UCSD-AML1 (cell line): ENCODE data around the gene KRT83.
"Not testable (repeated sequence)": the region's sequence is repeated elsewhere in the genome, so short reads cannot be mapped to it uniquely, and the experiment has no call there.

ENCODE experiments used
- DNase-seq: peaks from one replicate; lab custom pipeline; 2025; ENCODE audit not compliant: unreplicated experiment; lab: John Stamatoyannopoulos, UW

Gene KRT83

DNA sequence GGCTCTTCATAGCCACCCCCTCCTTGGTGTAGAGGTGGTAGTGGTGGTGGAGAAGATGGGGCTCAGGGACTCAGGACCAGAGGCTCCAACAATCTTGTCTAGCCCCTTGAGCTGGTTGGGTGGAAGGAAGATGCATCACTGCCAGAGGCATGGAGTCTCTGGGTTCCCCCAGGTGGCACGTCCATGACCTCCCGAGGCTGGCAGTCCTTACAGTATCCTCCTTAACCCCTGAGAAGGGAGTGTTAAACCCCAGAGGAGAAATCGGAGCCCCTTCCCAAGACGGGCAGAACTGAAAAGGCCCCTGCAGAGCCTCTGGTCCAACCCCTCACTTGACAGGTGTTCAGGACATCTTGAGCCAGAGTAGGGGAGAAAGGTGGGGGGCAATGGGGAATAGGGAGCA lies 9.1 kb downstream of the KRT83 start:
- no peak for DNase-seq

DNA sequence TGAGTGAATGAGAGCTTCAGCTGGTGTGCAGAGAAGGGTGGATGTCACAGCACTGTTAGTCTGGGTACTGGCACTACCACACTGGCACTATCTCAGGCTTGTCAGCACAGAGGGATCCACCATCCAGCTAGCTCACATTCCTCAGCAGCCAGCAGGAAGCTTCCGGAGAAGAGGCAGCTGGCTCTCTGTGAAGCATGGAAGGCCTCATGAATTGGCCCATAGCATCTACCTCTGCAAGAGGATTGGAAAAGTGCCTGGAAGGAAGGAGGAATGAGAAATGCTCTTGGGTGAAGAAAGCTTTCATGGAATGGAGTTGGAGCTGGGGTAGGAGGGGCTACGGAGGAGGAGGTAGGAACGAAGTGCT lies 9.9 kb downstream of the KRT83 start:
- DNase-seq: no peak

DNA sequence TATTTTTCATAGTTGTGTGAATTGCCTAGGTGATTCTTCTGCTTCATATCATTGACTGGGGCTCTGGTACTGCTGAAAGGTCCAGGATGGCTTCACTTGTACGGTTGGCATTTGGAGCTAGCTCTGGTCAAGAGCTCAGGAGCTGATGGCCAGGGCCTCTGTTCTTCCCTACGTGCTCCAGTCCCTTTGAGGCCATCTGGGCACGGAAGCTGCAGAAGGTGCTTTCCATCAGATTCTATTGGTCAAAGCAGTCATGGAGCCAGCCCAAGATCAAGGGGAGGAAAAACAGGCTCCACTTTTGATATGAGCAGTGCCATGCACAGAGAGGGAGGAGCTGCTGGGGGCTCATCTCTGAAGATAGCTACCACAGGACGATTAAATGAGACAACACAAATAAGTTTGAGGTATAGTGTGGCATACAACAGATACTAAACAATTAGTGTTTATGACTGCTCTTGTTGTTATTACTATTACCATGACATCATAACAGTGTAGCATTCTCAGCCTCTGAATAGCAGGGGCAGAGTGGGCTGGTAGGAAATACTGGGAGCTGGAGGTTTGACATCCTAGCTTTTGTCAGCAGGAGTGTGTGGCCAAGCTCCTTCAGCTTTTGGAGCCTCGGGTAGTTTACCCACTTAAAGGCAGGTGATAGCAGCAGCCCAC lies 10.4 kb downstream of the KRT83 start:
- no peak for DNase-seq

DNA sequence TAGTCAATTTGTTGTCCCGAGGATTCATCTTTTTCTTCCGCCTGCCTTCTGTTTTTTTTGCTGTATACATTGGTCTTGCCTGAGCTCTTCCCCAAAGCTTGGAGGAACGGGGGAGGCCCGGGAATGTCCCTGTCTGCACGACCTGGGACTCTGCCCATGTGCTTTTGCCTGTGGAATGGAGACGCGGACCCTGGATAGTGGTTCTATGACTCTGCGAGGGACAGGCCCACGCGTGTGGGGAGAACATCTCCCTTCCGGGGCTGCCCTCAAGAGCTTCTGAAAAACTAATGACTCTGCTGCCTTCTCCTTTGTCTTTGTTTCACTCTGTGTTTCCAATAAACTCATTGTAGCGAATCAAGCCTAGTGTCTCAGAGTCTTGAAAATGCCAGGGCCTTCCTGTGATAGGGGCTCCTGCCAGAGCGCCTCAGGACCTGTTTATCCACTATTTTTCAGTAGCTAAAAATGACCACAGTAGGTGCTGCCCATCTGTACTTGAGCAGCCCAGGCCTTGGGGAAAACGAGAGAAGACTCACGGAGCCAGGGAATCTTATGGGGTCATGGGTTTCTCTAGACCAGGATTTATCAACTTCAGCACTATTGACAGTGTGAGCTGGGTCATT lies 12.3 kb downstream of the KRT83 start:
- no peak for DNase-seq

DNA sequence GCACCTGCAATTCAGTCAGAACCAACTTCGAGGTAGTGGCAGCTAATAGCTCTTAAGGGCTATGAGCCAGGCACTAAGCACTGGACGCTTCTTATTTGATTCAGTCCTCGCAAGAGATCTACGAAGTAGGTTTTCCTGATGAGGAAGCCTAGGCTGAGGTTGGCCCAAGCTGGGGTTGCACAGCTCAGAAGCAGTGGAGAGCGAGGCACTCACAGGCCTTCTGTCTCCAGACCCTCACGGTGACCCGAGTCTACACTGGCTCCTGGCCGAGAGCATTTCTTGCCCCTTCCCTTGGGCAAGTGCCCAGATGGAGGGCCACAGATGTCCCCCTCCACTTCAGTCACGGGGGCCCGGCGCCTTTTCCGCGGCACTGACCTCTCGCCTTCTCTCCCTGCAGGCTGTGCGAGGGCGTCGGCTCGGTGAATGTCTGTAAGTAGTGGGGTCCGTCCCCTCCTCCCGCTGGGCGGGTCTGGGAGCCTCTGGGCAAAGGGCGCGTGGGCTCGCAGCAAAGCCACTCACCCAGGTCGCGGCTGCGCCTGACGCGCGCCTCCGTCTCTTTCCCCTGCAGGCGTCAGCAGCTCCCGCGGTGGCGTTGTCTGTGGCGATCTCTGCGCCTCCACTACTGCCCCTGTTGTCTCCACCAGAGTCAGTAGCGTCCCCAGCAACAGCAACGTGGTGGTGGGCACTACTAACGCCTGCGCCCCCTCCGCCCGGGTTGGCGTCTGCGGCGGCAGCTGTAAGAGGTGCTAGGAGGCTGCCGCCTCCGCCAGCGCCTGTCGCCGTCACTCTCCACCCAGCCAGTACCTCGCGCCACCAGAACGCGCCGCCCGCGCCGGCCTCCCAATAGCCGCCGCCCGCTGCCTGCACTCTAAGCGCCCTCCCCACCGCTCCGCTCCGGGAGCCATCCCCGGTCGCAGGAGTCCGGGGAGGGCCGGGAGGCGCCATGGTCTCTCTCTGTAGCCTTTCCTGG lies 13.1 kb downstream of the KRT83 start:
- no peak for DNase-seq

DNA sequence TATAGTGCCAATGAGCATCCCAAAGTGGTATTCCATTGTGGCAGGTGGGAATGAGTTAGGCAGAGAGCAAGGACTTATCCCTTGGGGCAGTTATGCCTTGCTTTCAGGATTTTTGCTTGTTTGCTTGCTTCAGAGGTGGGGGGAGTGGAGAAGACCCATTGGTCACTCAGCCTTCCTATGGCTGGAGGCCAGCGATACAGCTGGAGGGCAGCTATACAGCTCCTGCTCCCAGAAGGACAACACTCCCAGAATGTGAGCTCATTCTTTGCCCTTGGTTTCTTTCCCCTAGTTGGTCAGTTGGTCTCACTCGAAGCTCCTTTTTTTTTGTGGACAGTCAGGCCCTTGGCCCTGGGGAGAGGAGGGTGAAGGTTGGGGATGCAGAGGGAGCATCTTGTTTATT lies 14.5 kb downstream of the KRT83 start:
- no peak for DNase-seq

DNA sequence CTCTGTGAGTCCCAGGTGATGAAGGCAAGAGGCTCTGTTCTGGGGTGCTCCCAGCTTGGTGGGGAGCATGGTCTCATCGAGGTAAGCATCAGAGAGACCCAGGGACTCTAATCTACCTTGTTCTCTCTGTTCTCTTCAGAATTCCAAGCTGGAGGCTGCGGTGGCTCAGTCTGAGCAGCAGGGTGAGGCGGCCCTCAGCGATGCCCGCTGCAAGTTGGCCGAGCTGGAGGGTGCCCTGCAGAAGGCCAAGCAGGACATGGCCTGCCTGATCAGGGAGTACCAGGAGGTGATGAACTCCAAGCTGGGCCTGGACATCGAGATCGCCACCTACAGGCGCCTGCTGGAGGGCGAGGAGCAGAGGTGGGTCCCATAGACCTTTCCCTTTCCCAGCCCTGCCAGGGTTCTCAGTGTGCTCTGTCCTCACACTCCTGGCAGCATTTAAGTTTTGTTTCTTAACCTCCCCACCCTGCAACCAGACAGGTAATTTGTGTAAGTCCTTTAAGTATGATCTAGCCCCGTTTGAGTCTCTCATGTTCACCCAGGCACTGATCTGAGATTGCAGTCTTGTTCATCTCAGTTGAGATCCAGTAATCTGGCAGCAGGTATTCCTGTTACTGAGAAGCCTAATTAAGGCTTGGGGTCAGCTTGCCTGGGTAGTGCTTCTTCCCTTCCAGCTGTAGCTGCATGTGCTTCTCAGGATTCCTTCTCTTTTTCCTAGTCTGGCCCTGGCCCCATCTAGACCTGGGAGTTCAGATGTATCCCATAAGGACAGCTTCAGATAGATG lies 15.1 kb downstream of the KRT83 start:
- peak; percentile 37 for DNase-seq

DNA sequence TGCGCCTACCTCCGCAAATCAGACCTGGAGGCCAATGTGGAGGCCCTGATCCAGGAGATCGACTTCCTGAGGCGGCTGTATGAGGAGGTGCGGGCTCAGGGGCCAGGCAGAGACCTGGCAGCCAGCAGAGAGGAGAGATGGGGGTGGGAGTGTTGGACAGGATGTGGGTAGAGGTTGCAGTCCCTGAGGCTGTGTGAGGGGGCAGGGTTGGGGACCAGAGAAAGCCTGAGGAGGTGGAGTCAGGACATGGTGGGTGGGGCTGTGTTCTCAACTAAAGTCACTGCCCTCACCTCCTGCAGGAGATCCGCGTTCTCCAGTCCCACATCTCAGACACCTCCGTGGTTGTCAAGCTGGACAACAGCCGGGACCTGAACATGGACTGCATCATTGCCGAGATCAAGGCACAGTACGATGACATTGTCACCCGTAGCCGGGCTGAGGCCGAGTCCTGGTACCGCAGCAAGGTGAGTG lies 16.2 kb downstream of the KRT83 start:
- DNase-seq: peak; percentile 83

DNA sequence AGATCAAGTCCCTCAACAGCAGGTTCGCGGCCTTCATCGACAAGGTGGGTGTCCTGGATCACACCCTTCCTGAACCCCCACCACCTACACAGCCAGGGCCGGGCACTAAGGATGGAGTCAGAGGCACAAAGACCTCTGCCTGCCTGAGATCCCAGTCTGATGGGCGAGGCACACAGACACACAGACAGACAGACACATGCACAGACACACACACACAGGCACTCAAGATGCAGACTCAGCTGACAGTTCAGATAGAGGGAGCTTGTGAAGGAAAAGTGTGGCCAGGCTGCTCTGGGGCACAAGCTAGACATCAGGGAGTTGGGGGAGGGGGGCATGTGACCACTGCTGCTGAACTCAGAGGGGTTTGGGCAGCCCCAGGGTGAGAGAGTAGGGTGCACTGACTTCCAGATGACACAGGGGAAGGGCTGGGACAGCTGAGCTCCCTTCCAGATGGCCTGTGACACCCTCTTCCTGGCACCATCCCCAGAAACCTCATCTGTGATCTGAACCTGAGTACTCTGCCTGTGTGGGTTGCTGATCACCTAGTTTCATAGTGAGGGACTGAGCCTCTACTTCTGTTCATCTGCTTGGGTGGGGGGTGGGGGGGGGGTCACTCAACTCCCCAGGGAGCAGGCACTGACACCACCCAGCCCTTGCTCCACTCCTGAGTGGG lies 18.8 kb downstream of the KRT83 start:
- not testable (repeated sequence) for DNase-seq

DNA sequence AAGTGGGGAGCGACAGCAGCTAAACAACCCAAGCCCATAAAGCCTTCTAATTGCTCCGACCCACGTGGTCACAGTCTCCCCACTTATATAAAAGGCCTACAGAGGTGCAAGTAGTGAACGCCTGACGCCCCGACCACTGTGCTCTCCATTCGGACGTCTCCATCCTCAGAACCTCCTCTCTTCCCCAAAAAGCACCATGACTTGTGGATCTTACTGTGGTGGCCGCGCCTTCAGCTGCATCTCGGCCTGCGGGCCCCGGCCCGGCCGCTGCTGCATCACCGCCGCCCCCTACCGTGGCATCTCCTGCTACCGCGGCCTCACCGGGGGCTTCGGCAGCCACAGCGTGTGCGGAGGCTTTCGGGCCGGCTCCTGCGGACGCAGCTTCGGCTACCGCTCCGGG lies 19.5 kb downstream of the KRT83 start:
- not testable (repeated sequence) for DNase-seq

DNA sequence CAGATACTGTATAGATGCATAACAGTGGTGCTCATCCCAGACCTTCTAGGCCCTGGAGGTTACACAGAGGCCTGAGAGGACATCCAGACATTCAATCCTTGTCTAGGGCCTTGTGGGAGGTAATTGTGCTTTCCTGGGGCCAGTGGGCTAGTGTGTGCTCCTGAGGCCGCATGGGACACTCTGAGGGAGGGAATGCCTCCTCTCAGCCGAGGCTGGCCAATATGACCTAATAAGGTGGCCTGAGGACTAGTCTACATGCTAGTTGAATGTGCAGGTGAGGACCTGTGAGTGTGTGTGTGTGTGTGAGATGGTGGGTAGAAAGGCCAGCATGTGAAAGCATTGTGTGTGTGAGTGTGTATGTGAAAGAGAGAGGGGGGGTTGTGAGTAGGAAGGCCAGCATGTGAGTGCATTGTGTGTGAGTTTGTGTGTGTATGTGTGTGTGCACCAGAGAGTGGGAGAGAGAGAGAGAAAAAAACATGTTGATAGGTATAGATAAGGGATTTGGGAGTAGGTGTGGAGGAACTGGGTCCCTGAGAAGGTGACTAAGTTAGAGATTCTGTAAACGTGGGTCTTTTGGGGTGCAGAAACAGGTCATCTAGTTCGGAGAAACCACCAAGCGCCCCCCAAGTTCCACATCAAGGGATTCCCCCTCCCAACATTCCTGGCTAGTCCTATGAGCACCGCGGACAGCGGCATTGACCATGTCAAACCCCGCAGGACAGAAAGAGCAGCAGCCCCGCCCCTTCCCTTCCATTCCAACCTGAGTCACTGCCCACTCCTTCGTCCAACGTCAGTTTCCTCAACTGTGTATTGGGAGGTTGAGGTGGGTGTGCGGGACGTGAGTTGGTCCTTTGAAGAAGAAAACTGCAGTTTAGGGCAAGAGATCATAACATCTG lies 20.2 kb downstream of the KRT83 start:
- no peak for DNase-seq

DNA sequence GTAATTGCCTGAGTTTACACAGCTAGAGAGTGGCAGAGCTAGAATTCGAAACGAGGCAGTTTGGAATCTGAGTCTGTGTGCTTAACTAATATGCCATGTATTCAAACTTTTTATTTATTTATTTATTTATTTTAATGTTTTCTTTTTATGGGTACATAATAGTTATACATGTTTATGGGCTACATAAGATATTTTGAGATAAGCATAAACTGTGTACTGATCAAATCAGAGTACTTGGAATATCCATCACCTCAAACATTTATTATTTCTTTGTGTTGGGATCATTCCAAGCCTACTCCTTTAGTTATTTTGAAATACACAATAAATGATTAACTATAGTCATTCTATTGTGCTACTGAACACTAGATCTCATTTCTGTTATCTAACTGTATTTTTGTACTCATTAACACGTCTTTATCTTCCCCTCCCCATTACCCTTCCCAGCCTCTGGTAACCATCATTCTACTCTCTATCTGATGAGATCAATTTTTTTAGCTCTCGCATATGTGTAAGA lies 22.5 kb downstream of the KRT83 start:
- no peak for DNase-seq

DNA sequence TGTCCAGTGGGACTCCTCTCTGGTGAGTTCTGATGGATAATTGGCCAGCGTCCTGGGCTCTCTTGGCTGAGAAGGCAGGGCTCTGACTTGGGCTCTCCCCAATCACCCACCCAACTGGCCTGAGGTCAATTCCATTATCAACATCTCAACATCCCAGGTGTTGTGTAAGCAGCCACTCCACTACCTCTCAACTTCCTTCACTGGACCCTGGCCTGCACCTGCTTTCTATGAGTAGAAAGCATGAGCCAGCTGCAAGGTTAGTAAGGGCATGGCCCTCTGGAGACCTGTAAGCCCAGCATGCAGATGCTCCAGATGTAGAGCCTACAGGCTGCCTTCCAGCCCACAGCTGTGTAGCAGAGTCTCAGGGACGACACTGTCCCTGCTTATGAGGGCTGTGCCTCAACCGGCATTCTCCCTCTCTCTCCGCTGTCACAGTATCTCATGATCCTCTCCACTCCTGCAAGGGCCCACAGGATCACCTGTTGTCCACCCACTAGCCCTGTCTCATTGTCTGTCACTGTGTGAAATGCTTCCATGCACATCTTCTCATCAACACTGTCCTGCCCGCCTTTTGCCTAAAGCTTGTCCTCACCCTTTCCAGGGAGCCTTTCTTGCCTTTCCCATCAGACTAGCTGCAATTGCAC lies 24.5 kb downstream of the KRT83 start:
- no peak for DNase-seq

DNA sequence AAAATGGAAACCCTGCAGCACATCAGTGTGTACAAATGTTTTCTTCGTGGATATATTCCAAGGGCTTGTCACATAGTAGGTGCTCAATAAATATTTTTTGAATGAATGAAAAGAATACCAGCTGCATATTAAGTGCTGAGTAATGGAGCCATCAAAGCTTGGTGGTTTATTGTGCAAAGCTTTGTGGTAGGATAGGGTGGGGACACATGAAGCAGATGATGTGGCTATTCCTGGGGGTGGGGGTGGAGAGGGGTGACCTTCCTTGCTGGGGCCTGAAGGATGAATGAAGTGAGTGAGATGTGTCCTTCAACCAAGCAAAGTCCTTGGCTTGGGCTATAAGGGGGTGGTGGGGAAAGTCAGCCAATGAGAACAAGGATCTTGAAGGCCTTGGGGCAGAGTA lies 25.5 kb downstream of the KRT83 start:
- DNase-seq: no peak

DNA sequence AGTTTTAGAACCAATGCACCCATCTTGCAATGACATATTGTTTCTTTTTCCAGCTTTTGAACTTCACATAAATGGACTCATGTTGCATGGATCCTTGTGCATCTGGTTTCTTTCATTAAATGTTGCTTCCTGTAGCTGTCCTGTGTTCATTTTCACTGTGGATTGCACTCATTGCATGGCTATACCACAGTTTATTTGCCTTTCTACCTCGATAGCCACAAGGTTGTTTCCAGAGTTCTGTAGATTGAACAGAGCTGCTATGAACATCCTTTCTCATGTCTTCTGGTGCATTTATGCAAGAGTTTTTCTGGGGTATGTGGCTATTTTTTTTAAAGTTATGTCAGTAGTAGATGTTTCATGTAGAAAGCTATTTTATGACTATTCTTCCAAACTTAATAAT lies 26.4 kb downstream of the KRT83 start:
- no peak for DNase-seq

DNA sequence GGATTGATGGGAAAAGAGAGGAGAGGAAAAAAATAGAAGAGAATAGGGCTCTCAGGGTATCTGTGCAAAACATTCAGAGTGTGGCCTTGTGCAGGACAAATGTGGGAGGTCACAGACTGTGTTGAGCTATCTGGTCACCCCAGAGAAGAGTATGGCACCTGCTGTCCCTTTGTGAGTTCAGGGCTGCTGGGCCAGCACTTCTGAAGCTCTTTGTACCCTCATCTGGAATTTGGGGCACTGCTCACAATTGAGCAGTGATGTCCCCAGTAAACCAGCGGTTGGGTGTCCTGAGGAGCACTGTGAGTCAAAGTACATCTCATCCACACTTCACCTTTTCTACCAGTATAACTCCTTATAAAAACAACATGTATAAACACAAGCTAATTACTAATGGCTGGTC lies 27.3 kb downstream of the KRT83 start:
- DNase-seq: no peak

DNA sequence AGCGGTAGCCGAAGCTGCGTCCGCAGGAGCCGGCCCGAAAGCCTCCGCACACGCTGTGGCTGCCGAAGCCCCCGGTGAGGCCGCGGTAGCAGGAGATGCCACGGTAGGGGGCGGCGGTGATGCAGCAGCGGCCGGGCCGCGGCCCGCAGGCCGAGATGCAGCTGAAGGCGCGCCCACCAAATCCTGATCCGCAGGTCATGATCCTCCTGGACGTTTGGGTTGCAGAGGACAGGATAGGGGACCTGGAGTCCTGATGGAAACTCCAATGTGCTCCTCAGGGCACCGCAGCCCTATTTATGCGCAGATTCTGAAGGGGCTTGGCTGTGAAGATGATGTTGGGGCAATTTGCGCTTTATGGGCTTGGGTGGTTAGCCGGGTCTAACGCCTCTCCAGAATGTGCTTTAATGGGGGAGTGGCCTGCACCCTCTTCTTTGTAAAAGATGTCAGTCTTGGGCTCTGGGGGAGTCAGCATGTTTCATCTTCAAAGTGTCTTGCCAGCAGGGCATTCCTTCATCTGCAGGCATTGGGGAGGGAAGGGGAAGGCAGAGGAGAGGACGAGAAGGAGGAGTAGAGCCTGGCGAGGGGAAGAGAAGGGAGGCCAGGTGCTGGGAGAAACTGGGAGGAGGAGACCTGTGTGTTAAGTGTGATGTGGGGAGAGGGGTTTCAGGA lies 29.8 kb downstream of the KRT83 start, which contains the start of gene KRT81:
KRT81 (minus strand) TSS at position 268 of the 669 bp plus-strand sequence; CDS start at position 199, 69 bp downstream.
- DNase-seq: no peak

DNA sequence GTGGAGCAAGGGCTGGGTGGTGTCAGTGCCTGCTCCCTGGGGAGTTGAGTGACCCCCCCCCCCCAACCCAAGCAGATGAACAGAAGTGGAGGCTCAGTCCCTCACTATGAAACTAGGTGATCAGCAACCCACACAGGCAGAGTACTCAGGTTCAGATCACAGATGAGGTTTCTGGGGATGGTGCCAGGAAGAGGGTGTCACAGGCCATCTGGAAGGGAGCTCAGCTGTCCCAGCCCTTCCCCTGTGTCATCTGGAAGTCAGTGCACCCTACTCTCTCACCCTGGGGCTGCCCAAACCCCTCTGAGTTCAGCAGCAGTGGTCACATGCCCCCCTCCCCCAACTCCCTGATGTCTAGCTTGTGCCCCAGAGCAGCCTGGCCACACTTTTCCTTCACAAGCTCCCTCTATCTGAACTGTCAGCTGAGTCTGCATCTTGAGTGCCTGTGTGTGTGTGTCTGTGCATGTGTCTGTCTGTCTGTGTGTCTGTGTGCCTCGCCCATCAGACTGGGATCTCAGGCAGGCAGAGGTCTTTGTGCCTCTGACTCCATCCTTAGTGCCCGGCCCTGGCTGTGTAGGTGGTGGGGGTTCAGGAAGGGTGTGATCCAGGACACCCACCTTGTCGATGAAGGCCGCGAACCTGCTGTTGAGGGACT lies 30.6 kb downstream of the KRT83 start:
- not testable (repeated sequence) for DNase-seq
